GM21515 (cell line): Measurements from ENCODE around the gene LBX2.

ENCODE experiments used
- ATAC-seq: cut with Tn5 transposase; IDR thresholded peaks from one replicate; pipeline ENCODE4 v1.9.1; 2021; ENCODE audit not compliant: unreplicated experiment

The LBX2 gene

DNA sequence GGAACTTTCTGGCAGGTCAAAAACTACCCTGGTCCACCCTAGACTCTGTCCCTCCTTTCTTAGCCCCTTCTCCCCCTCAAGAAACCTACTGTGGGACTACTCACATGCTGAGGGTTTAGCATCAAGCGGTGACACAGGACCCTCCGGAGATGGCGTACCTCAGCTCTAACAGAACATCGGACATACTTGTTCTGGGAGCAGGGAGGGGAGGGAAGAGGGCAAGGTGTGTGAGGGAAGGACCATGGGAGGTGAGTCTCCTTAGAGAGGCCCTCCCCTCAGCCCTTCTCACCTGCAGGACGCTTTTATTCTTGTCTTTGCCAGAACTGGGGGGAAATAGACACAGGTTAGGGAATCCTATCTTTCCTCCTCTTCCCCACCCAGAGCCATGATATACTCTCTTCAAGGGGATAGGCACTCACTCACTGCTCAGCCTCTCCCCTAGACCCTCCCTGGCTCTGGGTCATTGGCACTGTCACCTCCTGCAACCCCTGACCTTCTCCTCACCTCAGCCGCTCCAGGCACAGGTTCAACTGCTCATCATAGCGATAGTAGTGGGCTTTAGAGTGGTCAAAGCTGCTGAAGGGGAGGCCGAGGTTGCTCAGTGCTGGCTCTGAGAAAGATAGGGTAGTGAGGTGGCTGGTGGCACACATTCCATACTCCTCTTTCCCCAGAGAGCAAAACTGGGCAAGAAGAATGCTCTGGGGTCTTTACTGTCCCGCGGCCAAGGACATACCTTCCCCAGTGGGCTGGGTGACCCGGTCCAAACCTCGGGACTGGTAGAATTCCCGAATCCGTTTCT is 6.2 kb upstream of the LBX2 start:
- no peak for ATAC-seq

DNA sequence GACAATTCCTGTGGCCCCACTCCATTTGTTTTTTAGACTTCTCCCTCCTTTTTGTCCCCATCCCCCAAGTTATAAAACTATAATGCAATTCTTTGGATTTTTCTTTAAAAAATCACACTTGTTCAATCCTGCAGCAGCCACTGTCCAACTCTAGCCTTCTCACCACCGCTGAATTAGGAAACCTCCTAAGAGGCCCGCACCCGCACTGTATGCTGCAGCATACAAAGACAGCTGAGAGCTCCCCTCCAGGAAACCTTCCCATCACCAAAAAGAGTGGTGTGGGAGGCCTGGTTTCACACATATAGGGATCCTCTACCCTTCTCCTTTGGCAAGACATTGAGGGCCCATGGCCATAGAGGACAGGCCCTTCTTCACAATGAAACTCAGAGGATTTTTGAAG is 5.2 kb upstream of the LBX2 start:
- ATAC-seq, result no peak

DNA sequence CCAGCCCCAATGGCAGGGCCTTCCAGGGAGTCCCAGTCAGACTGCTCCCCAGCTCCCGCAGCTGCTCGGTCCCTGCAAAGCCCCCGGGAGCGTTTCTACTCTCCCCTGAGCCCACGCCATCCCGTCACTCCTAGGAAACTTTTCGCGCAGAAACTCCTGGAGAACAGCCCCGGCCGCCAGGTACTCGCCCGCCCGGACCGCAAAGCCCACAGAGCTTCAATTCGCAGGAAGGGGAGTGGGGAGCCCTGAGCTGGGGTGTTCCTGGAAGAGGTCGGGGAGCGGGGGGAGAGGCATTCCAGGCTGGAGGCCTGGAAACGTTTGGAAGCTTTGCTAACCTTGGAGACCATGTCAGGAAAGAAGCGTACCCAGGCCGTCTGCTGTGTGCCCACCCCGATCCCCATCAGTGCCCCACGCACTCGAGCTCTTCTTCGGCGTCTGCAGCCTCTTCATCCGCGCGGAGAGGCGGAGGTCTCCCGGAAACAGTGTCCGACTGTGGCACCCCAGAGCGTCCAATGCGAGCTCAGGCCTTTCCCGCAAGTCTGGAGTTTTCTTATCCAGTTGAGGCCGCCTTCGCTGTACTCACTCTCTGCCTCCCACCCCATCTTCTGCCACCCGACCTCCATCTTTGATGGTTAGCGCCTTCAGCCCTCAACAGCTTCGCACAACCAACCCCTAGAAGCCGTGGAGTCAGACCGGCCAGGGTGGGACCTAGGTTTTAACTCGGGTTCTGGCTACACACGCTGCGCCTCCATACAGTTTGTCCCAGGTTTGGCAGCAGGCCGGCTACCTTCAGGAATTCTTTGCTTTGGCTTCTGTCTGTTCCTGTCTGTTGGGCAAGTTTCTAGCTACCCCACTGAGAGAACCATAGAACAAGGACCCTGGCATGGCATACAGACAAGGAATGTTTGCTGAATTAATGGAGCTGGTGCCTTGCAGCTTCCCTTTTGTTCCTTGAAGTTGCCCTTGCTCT is 4.4 kb upstream of the LBX2 start:
- no peak for ATAC-seq

DNA sequence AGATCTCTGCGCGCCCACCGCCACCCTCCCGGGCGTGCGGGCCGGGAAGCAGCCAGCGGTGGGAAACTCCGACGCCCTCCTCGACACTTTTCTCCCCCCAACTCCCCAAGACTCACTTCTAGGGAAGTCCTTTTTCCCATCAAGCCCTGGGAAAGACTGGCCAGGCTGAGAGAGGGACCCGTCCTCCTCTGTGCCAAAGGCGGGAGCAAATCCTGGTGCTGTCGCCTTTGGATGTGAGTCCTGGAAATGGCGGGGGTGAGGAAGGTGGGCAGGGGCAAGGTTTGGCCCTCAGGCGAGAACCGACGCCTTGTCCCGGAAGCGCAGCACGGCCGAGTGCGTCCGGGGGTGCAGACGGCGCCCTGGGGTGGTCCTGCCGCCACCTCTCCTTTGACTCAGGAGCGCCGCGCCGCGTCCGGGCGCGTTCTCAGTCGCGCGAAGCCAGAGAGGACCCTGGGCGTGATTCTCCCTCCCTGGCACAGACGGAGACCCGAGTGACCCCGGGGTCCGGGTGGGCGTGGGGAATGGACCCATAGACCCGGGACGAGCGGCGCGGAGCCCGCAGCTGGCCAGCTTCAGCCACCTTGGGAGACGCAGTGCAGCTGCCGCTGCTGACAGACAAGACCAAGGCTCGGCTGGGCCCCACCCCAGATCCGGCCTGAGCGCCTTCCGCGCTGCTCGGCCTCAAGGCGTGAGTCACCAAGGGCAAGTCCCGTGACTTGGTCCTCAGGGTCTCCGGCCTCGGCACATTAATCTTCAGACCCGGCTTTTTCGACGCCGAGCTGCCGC is 3.5 kb upstream of the LBX2 start:
- peak; percentile 33 for ATAC-seq

DNA sequence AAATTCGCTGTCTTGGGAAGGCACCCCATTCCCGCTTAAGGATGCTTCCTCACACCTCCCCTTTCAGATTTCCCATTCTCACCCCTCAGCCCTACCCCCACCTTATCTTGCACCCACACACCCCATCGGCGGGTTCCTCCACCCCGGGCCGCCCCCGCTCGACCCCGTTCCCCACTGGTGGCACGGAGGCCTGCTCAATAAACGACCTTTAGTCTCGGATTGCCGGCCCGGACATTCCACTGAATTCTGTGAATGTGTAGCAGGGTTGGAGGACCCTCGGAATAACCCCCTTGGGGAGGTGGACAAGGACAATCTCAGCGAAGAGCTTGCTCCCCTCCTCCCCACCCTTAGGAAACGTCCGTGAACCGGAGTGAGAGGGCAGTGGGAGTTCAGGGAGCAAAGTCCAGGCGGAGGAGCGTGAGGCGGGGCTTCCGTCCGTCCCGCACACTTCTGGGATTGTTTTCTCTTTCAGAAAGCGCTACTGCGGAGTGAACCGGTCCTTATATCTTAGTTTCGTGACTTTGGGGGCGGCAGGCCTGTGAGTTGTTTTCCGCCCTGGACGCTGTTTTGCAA is 2.8 kb upstream of the LBX2 start:
- ATAC-seq, result no peak

DNA sequence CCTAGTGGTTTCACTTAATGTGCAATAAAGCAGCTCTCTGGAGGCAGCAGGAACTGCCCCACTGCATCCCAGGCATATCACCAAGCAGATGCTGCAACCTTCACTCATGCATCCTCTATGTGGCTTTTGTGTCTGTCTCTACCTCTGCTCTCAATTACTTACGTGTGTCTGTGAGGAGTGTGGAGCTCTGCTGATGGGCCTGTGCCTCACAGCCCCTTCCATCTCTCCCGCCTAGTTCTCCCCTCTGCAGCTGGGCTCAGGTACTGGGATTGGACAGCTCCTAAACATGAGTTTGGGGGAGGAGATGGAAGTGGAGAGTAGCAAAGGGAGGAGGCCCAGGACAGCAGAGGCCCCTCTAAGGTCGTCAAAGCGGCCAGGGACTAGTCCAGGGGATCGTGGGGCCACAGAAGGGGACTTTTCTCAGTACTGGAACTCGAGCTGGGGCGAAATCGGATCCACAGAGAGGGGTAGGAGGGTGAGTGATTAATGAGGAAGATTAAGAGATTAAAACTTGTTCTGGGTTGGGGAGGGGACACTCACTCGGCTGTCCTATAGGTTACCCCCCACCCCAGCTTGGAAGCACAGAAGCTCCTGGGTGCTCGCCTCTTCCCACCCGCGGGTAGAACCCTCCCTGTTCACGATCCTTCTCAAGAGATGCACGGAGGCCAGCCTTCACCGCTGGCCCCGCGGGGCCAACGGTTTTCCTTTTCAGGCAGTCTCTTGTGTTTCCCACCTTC is 2.1 kb upstream of the LBX2 start:
- no peak for ATAC-seq

DNA sequence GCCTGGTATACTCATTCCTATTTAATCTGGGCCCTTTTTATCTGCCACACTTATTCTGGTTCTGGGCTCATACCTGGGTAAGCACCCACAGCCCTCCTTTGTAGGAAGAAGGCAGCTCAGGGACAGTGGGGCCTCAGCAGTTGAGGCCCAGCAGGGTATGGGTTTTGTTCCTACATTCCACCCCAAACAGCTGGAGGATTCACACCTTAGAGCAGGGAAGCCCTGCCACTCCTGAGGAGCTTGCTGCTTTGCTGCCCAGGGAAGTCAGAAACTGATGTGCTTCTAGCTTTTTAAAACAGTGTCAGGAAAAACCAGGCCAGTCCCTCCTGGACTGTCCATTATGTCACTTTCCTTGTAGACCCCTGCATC is 1.2 kb upstream of the LBX2 start:
- no peak for ATAC-seq

DNA sequence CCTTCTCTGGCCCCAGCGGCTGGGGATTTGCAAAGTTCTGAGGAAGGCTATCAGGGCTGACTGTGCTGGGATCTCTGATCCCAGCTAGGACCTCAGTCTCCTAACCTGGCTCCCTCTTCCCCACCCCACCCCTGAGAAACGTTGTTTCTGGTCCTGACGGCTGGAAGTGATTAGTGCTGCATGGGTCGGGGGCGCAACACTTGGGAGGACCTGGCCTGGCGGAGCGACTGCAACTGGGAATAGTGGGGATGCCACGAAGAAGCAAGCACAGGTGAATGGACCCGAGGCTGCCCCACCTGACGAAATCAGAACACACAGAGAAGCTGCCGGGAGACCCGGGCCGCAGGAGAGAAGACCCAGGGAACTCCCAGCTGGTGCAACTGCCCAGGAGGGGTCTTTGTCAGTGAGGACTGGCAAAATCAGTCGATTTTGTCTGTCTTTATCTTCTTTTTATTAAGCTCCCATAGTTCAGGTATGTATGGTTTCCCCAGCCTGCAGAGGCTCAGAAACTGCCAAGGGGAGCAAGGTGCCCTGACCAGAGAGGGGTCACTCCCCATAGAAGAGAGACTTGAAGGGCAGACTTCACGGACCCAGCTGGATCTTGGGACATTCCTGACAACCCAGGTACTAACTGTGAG is 656 bp upstream of the LBX2 start:
- ATAC-seq, result no peak

DNA sequence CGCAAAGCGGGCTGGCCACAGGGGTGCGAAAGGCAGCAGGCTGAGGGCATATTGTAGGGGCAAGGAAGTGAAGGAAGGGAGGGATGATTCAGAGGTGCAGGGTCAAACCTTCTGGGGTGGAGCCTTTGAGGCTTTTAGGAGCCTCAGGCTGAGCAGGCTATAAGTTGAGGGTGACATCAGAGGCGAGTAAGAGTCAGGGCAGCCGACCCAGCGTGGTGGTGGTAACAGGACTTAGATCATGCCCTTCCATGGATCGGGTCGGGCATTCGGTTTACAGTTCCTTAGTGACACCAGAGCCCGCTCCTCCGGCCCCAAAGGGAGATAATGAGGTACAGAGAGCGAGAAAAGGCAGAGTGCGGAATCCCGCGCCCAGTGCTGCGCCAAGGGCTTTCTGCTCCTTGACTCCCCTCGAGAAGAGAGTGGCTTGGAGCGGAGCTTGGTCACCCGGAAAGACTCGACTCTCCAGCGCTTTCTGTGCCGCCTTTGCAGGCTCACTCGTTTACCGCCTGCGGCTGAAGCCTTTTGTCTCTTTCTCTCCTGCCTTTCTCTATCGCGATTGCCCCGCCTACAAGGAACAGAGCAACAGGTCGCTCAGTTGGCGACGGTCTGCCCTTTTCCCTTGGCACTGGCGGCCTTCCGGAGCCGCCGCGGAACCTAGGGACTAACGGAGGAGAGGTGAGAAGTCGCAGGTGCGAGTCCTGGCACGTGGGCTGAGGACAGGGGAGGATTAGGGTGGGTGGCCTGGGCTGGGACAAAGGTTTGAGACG is 720 bp downstream of the LBX2 start:
- no peak for ATAC-seq

DNA sequence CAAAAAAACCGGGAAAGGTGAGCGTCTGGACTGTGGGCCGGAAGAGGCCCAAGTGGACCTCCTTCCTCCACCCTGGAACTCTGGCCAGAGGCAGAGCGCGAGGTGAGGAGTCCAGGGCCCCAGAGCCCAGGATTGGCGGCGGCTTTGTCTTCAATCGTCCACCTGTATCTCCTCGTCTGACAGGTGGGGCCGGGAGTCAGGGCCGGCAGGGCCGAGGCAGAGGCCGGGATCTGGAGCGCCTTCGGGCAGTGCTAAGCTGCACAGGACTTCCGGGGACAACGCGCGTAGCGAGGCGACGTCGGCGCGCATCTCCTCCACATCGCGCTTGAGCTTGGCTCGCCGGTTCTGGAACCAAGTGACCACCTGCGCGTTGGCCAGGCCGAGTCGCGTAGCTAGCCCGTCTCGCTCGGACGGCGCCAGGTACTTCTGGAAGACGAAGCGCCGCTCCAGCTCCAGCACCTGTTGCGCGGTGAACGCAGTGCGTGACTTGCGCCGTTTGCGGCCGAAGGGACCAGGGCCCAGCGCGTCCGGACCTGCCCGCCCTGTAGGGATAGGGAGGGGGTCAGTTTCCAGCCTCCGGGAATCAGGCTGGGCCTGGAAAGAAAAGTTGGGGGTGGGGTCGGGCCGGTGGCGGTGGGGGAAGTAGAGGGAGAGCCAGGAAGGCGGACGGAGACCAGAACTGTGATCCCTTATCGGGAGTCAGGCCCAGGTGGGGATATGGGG is 1.5 kb downstream of the LBX2 start:
- no peak for ATAC-seq

DNA sequence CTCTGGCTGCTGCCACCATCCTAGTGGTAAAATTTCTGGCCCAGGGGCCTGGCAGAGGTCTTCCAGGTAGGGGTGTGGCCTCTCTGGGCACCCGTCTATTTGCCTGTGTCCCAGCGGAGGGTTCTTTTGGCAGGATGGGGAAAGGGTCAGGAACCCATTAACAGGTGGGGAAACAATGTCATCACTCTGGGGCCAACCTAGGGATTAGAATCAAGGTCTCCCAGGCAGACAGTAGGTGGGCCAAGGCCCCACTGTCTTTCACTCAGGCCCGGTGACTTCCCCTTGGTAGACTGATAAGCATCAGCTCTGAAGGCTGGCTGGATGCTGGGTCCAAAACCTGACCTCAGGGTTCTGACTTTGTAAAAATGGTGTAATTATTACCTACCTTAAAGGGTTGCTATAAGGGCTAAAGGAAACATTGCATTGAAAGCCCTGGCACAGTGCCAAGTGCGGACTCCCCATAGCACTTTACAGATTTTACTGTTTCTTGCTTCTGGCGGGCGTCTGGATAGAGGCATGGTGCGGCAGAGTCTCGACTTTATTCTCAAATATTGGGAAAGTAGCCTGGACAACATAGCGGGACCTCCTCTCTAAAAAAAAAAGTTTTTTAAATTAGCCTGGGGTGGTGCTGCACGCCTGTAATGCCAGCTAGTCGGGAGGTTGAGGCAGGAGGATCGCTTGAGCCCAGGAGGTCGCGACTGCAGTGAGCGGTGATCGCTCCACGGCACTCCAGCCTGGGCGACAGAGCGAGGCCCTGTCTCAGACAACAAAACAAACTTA is 2.2 kb downstream of the LBX2 start:
- ATAC-seq, result no peak

DNA sequence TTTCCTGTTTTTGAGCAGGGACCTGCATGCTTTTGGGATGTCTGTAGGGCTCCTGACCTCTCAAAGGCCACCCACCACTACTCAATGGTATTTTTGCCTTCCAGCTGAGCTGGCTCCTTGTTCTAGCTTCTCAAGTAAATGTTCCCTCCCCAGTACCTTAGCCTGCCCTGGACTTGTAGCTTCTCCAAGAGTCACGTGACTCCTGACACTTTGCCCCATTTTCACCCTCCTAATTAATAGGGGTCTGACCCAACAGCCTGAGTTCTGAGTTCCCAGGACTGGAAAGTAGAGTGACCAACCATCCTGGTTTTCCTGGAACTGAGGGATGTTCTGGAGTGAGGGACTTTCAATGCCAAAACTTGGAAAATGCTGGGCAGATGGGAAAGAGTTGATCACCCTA is 4.0 kb downstream of the LBX2 start:
- no peak for ATAC-seq

DNA sequence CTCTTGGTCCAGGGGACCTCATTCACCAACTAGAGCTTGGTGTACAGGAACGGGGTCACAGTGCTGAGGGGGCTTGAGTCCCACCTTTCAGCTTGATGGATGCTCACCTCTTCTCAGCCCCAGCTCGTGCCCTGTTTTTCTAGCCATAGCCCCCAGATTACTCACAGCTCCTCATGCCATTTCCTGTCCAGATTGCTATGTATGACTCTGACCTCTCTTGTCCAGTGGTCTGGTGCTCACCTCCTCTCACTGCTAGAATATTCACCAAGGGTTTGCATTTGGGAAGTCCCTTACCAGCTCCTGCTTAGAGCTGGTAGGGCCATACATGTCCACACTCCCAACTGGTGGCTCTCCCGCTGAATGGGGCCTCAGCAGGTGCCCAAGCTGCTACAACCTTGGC is 5.9 kb downstream of the LBX2 start:
- ATAC-seq, result no peak

DNA sequence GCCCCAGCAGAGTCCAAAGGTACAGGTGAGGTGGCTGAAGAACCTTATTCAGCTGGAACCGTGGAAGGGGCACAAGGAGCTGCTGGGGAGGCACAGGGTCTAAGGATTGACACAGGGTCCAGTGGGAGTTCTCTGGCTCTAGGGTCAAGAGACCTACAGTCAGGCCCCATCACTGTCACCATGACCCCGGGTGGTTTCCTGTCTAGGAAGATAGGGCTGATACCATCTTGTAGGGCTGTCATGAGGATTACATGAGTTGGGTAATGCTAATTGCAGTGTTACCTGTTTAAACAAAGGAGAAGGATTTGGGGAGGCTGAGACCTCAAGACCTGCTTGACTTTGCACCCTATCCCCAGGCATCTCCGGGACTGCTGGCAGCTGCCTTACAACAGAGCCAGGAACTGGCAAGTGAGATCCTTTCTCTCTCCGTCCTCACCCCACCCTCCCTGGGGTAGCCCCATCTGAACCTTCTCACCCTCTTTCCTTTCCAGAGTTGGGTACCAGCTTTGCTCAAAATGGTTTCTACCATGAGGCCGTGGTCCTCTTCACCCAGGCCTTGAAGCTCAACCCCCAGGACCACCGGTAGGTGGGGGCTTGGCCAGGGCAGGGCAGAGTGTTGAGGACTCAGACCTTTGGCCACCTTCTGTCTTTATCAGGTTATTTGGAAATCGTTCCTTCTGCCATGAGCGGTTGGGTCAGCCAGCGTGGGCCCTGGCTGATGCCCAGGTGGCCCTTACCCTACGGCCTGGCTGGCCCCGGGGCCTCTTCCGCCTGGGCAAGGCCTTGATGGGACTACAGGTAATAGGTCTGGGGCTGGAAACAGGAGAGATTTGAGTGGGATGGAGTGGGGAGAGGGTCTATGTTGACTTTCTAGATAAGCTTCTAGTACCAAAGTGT is 7.5 kb downstream of the LBX2 start:
- ATAC-seq, result no peak

DNA sequence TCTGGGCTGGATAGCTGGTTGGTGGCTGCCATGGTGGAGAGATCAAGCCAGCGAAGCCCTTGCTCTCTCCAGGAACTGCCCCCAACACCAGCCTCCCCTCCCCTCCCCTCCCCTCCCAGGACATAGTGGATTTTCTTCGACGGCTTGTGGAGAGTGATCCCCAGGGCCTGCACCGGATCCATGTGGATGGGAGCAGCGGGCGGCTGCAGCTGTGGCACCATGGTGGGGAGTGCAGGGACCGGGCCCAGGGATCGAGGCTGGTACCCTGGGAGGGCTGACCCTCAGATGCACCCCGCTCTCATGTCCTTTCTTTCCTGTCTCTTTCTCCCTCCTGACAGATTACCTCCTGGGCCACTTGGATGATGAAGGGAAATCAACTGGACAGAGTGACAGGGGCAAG is 9.5 kb downstream of the LBX2 start:
- no peak for ATAC-seq

DNA sequence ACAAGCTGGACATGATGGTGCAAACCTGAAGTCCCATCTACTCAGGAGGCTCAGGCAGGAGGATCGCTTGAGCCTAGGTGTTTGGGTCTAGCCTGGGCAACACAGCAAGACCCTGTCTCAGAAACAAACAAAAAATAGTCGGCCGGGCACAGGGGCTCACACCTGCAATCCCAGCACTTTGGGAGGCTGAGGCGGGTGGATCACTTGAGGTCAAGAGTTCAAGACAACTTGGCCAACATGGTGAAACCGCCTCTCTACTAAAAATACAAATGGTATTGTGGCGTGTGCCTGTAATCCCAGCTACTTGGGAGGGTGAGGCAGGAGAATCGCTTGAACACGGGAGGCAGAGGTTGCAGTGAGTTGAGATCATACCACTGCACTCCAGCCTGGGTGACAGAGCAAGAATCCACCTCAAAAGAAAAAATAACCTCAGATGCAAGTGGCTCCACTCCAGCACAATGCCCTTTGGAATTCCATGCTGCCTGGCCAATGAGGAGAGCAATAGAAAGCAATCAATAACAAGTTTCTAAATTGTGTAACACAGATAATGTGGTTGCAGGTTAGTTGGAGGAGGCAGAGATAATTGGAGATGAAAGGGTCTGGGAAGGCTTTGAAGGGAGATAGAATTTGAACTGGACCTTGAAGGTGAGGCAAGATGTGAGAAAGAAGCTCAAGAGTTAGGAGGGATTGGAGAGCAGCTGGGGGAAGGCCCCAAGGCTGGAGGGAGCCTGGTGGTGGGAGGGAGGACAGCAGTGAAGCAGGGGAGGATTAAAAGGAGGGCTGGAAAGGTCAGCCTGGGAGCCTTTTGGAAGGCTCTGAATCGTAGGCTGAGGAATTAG is 10.5 kb downstream of the LBX2 start:
- ATAC-seq, result no peak
